Measurements from ENCODE around the gene STK17A.
A peak's percentile ranks its signal among the peaks of the same experiment; 100 is the strongest.
"Not testable (repeated sequence)": the region's sequence is repeated elsewhere in the genome, so short reads cannot be mapped to it uniquely, and the experiment has no call there.

Gene STK17A

DNA sequence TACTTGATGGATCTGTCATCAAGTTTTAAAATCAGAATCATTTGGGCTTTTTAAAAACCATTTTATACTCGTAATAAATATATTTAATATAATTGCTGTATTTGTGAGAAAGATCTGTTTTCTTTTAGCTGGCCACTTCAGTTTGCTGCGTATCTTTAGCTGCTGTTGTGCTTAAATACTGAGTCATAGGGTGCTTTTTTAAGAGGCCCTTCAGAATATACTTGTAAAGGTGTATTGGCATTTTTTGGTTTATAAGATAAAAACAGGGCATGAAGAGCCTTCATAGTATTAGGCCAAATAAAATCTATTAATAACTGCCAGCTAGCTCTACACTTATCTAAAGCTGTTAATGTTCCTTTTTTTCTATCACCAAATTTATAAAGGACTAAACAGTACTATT, 43.8 kb downstream of the STK17A start (continued):
- TF ChIP-seq, protein P1, sequence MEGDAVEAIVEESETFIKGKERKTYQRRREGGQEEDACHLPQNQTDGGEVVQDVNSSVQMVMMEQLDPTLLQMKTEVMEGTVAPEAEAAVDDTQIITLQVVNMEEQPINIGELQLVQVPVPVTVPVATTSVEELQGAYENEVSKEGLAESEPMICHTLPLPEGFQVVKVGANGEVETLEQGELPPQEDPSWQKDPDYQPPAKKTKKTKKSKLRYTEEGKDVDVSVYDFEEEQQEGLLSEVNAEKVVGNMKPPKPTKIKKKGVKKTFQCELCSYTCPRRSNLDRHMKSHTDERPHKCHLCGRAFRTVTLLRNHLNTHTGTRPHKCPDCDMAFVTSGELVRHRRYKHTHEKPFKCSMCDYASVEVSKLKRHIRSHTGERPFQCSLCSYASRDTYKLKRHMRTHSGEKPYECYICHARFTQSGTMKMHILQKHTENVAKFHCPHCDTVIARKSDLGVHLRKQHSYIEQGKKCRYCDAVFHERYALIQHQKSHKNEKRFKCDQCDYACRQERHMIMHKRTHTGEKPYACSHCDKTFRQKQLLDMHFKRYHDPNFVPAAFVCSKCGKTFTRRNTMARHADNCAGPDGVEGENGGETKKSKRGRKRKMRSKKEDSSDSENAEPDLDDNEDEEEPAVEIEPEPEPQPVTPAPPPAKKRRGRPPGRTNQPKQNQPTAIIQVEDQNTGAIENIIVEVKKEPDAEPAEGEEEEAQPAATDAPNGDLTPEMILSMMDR (tag by site-specific recombination; IDR thresholded peaks at IDR 0.05), result no peak
- TF ChIP-seq YY1 (tag by site-specific recombination; IDR thresholded peaks at IDR 0.05), result no peak
- TF ChIP-seq, protein P2, sequence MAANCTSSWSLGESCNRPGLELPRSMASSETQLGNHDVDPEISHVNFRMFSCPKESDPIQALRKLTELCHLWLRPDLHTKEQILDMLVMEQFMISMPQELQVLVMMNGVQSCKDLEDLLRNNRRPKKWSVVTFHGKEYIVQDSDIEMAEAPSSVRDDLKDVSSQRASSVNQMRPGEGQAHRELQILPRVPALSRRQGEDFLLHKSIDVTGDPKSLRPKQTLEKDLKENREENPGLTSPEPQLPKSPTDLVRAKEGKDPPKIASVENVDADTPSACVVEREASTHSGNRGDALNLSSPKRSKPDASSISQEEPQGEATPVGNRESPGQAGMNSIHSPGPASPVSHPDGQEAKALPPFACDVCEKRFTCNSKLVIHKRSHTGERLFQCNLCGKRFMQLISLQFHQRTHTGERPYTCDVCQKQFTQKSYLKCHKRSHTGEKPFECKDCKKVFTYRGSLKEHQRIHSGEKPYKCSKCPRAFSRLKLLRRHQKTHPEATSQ (tag by site-specific recombination; IDR thresholded peaks at IDR 0.05), result no peak
- TF ChIP-seq, protein P3, sequence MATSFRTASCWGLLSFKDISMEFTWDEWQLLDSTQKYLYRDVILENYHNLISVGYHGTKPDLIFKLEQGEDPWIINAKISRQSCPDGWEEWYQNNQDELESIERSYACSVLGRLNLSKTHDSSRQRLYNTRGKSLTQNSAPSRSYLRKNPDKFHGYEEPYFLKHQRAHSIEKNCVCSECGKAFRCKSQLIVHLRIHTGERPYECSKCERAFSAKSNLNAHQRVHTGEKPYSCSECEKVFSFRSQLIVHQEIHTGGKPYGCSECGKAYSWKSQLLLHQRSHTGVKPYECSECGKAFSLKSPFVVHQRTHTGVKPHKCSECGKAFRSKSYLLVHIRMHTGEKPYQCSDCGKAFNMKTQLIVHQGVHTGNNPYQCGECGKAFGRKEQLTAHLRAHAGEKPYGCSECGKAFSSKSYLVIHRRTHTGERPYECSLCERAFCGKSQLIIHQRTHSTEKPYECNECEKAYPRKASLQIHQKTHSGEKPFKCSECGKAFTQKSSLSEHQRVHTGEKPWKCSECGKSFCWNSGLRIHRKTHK (tag by site-specific recombination; IDR thresholded peaks at IDR 0.05), result no peak
- TF ChIP-seq ZNF514 (tag by site-specific recombination; IDR thresholded peaks at IDR 0.05), result no peak
- TF ChIP-seq ZNF571 (tag by site-specific recombination; IDR thresholded peaks at IDR 0.05), result no peak

DNA sequence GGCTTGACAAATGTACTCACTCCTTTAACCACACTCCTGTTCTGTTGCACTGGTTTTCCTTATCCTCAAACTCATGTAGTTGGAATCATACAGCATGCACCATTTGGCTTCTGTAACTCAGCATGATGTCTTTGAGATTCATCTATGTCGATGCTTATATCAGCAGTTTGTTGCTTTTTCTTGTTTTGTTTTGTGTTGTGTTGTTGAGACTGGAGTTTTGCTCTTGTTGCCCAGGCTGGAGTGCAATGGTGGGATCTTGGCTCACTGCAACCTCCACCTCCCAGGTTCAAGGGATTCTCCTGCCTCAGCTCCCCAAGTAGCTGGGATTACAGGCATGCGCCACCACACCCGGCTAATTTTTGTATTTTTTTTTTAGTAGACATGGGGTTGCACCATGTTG, 44.9 kb downstream of the STK17A start:
- H3K4me1 ChIP-seq (ENCODE audit: control insufficient read depth, insufficient read depth, low read length); H3K27ac ChIP-seq (ENCODE audit: extremely low read depth, low read depth, low read length); H3K4me3 ChIP-seq (ENCODE audit: low read depth, low read length); H3K9me3 ChIP-seq (ENCODE audit: control insufficient read depth, insufficient read depth, low read depth, low read length): not testable (repeated sequence)
- H3K36me3 ChIP-seq (ENCODE audit: control insufficient read depth in 2 of 2, insufficient read depth in 1 of 2, low read length in 2 of 2), result peaks cover 15 to 52% of the 10 kb centered on the region in 2 experiments
- ChIA-PET POLR2A (interaction anchor here (1.1 kb wide), 1 partner anchor 45 kb away, joined by 4 read pairs; the partner anchor contains the start of gene STK17A), CTCF (interaction anchor here (0.5 to 1.7 kb wide), 4 partner anchors 16 to 1923 kb away, joined by 3 to 7 read pairs (median 5); partner anchors contain the start of gene STK17A)

DNA sequence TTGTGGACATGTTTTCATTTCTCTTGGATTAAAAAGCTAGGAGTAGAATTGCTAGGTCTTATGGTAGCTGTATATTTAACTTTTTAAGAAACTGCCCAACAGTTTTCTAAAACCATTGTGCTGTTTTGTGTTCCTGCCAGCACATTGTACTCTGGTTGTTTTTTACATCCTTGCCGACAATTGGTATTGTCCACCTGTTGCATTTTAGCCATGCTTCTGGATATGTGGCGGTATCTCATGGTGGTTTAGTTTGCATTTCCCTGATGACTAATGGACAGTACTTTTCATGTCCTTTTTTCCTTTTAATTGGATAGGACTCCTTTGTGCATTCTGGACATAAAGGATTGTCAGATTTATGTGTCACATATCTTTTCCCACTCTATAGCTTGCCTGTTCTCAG, 45.5 kb downstream of the STK17A start:
- Histone ChIP-seq H3K4me1 (ENCODE audit: control insufficient read depth, insufficient read depth, low read length) (no peaks in the 10 kb centered on the region), H3K36me3 (ENCODE audit: control insufficient read depth in 2 of 2, insufficient read depth in 1 of 2, low read length in 2 of 2) (peaks cover 18 to 56% of the 10 kb centered on the region in 2 experiments), H3K27ac (ENCODE audit: extremely low read depth, low read depth, low read length) (no peak overlapping the region), H3K4me3 (ENCODE audit: low read depth, low read length) (no peak overlapping the region), H3K9me3 (ENCODE audit: control insufficient read depth, insufficient read depth, low read depth, low read length) (no peaks in the 10 kb centered on the region)
- ChIA-PET CTCF (interaction anchor here (0.9 to 1.7 kb wide), 3 partner anchors 16 to 71 kb away, joined by 4 to 7 read pairs (median 5); partner anchors contain the start of gene STK17A), POLR2A (interaction anchor here (1.1 kb wide), 1 partner anchor 46 kb away, joined by 4 read pairs; the partner anchor contains the start of gene STK17A)
- TF ChIP-seq ZNF626 (tag by site-specific recombination; IDR thresholded peaks at IDR 0.05), result no peak
- TF ChIP-seq ZNF366 (tag by site-specific recombination; conservative IDR thresholded peaks at IDR 0.05), result no peak
- TF ChIP-seq, protein P4, sequence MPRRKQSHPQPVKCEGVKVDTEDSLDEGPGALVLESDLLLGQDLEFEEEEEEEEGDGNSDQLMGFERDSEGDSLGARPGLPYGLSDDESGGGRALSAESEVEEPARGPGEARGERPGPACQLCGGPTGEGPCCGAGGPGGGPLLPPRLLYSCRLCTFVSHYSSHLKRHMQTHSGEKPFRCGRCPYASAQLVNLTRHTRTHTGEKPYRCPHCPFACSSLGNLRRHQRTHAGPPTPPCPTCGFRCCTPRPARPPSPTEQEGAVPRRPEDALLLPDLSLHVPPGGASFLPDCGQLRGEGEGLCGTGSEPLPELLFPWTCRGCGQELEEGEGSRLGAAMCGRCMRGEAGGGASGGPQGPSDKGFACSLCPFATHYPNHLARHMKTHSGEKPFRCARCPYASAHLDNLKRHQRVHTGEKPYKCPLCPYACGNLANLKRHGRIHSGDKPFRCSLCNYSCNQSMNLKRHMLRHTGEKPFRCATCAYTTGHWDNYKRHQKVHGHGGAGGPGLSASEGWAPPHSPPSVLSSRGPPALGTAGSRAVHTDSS (tag by site-specific recombination; IDR thresholded peaks at IDR 0.05), result no peak
- TF ChIP-seq SCRT1 (tag by site-specific recombination; IDR thresholded peaks at IDR 0.05; ENCODE audit: borderline replicate concordance), result peak; percentile 76; the same call in 1 of the 2 replicates
- no peak for TF ChIP-seq ZNF37A (tag by site-specific recombination; IDR thresholded peaks at IDR 0.05)
- no peak for TF ChIP-seq ZNF426 (tag by site-specific recombination; IDR thresholded peaks at IDR 0.05)
- no peak for TF ChIP-seq ZNF302 (tag by site-specific recombination; IDR thresholded peaks at IDR 0.05; ENCODE audit: low read depth)
- no peak for TF ChIP-seq ZNF423 (tag by site-specific recombination; IDR thresholded peaks at IDR 0.05)
- TF ChIP-seq, protein P5, sequence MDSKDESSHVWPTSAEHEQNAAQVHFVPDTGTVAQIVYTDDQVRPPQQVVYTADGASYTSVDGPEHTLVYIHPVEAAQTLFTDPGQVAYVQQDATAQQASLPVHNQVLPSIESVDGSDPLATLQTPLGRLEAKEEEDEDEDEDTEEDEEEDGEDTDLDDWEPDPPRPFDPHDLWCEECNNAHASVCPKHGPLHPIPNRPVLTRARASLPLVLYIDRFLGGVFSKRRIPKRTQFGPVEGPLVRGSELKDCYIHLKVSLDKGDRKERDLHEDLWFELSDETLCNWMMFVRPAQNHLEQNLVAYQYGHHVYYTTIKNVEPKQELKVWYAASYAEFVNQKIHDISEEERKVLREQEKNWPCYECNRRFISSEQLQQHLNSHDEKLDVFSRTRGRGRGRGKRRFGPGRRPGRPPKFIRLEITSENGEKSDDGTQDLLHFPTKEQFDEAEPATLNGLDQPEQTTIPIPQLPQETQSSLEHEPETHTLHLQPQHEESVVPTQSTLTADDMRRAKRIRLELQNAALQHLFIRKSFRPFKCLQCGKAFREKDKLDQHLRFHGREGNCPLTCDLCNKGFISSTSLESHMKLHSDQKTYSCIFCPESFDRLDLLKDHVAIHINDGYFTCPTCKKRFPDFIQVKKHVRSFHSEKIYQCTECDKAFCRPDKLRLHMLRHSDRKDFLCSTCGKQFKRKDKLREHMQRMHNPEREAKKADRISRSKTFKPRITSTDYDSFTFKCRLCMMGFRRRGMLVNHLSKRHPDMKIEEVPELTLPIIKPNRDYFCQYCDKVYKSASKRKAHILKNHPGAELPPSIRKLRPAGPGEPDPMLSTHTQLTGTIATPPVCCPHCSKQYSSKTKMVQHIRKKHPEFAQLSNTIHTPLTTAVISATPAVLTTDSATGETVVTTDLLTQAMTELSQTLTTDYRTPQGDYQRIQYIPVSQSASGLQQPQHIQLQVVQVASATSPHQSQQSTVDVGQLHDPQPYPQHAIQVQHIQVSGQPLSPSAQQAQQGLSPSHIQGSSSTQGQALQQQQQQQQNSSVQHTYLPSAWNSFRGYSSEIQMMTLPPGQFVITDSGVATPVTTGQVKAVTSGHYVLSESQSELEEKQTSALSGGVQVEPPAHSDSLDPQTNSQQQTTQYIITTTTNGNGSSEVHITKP (tag by site-specific recombination; IDR thresholded peaks at IDR 0.05), result no peak
- no peak for TF ChIP-seq ZNF792 (tag by site-specific recombination; IDR thresholded peaks at IDR 0.05)
- TF ChIP-seq, protein P6, sequence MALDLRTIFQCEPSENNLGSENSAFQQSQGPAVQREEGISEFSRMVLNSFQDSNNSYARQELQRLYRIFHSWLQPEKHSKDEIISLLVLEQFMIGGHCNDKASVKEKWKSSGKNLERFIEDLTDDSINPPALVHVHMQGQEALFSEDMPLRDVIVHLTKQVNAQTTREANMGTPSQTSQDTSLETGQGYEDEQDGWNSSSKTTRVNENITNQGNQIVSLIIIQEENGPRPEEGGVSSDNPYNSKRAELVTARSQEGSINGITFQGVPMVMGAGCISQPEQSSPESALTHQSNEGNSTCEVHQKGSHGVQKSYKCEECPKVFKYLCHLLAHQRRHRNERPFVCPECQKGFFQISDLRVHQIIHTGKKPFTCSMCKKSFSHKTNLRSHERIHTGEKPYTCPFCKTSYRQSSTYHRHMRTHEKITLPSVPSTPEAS (tag by site-specific recombination; IDR thresholded peaks at IDR 0.05), result no peak
- TF ChIP-seq, protein P7, sequence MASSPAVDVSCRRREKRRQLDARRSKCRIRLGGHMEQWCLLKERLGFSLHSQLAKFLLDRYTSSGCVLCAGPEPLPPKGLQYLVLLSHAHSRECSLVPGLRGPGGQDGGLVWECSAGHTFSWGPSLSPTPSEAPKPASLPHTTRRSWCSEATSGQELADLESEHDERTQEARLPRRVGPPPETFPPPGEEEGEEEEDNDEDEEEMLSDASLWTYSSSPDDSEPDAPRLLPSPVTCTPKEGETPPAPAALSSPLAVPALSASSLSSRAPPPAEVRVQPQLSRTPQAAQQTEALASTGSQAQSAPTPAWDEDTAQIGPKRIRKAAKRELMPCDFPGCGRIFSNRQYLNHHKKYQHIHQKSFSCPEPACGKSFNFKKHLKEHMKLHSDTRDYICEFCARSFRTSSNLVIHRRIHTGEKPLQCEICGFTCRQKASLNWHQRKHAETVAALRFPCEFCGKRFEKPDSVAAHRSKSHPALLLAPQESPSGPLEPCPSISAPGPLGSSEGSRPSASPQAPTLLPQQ (tag by site-specific recombination; IDR thresholded peaks at IDR 0.05), result no peak
- TF ChIP-seq SCRT2 (tag by site-specific recombination; IDR thresholded peaks at IDR 0.05), result peak; percentile 92
- no peak for TF ChIP-seq ZNF266 (tag by site-specific recombination; IDR thresholded peaks at IDR 0.05; ENCODE audit: low read depth)
